Measurements from ENCODE around the gene GOLPH3. TPM values are rescaled to one million over a fixed set of nuclear protein-coding genes. Genes with fewer than 3 reads are reported as not detected.

GOLPH3 gene
- total RNA-seq, 1 donor from 2014 or later = 83.7 TPM

GRCh38 chr5:32115985-32116384 is 58.1 kb downstream of the GOLPH3 start:
- no peak for TF ChIP-seq CTCF (IDR thresholded peaks at IDR 0.05; ENCODE audit: insufficient read depth, low read length, severe bottlenecking)
- Histone ChIP-seq H3K4me3 (ENCODE audit: low read depth, low read length) (no peak overlapping the region), H3K27me3 (ENCODE audit: control insufficient read depth, insufficient read depth, low read length) (no peaks in the 10 kb centered on the region), H3K36me3 (ENCODE audit: control insufficient read depth, insufficient read depth, low read length) (peaks cover 8% of the 10 kb centered on the region)
- DNase-seq (ENCODE audit: low read depth) (no peak), FAIRE-seq (no peak)

DNA sequence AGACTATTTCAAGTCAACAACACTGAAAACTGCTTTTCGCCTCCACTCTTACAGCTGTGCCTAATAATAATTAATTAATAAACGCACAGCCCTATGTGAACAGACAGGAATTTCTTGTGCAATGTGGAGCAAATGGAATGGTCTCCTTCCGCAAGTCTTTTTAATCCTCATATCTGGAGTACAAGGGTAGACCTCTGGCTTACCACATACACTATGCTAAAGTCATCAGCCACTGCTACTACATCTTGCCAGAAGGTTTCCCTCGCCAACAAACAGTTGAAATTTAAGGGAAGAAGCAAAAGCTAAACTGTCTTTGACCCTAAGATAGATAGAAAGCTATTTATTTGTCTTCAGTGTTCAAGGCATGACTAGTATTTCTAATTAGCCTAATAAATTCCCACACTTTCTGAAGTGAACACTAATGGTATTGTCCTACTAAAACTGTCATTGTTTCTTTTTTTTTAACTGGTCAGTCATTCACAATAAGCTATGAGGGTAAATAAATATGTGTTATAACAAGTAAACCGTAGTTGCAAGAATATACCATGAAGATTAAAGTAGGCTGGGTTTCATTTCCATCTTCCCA is 63.9 kb downstream of the GOLPH3 start:
- DNase-seq (ENCODE audit: low read depth) (no peak), FAIRE-seq (no peak)
- no peak overlapping the region for H3K4me3 ChIP-seq (ENCODE audit: low read depth, low read length)
- no peaks in the 10 kb centered on the region for H3K27me3 ChIP-seq (ENCODE audit: control insufficient read depth, insufficient read depth, low read length)
- no peak for TF ChIP-seq CTCF (IDR thresholded peaks at IDR 0.05; ENCODE audit: insufficient read depth, low read length, severe bottlenecking)
- peaks cover 18% of the 10 kb centered on the region for H3K36me3 ChIP-seq (ENCODE audit: control insufficient read depth, insufficient read depth, low read length)

DNA sequence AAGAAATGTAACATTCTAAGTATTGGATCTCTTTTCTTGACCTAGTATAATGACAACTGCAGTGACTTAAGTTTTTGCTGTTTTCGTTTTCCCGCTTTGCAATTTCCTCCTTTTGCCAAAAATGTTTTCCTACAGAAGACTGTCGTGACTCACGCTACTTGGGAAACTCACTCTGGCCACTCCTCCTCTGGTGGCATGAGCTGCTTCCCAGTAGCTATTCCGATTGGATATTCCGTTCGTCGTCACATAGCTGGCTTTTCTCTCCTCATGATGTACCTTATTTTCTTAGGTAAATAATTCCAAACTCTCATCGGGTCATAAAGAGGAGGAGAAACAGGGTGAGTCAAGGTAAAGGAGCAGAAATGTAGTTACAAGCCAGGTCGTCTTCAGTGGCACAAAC is 64.9 kb downstream of the GOLPH3 start:
- TF ChIP-seq CTCF (IDR thresholded peaks at IDR 0.05; ENCODE audit: insufficient read depth, low read length, severe bottlenecking) = no peak
- Histone ChIP-seq H3K36me3 (ENCODE audit: control insufficient read depth, insufficient read depth, low read length) (peaks cover 18% of the 10 kb centered on the region), H3K27me3 (ENCODE audit: control insufficient read depth, insufficient read depth, low read length) (no peaks in the 10 kb centered on the region), H3K4me3 (ENCODE audit: low read depth, low read length) (no peak overlapping the region)
- DNase-seq (ENCODE audit: low read depth) (no peak), FAIRE-seq (no peak)

DNA sequence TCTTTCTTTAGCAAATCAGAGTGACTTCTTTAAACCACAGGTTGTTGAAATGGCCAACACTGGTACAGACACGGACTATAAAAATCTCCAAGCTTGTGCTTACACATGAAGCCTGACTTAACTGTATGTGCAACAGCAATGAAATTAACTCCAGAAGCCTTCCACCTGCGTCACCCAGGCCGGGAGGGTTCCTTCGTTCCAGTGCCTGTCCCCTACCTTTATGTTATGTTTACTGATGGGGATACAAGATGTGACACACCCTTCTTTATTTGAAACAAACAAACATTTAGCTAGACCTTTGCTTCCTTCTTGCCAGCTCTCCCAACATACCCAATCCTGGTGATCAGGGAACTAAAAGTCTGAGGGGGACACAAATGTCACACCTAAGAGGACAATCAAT is 66.0 kb downstream of the GOLPH3 start:
- no peak for TF ChIP-seq CTCF (IDR thresholded peaks at IDR 0.05; ENCODE audit: insufficient read depth, low read length, severe bottlenecking)
- FAIRE-seq = no peak

GRCh38 chr5:32107291-32107690 is 66.8 kb downstream of the GOLPH3 start:
- FAIRE-seq (no peak), DNase-seq (ENCODE audit: low read depth) (no peak)
- TF ChIP-seq CTCF (IDR thresholded peaks at IDR 0.05; ENCODE audit: insufficient read depth, low read length, severe bottlenecking) = no peak
- Histone ChIP-seq H3K36me3 (ENCODE audit: control insufficient read depth, insufficient read depth, low read length) (peaks cover 20% of the 10 kb centered on the region), H3K4me3 (ENCODE audit: low read depth, low read length) (no peak overlapping the region), H3K27me3 (ENCODE audit: control insufficient read depth, insufficient read depth, low read length) (no peaks in the 10 kb centered on the region)

More for the DNA sequence above, 66.0 kb downstream of the GOLPH3 start:
- DNase-seq (ENCODE audit: low read depth) = no peak
- Histone ChIP-seq H3K36me3 (ENCODE audit: control insufficient read depth, insufficient read depth, low read length) (peaks cover 23% of the 10 kb centered on the region), H3K4me3 (ENCODE audit: low read depth, low read length) (no peak overlapping the region), H3K27me3 (ENCODE audit: control insufficient read depth, insufficient read depth, low read length) (no peaks in the 10 kb centered on the region)

GRCh38 chr5:32103521-32103920 is 70.6 kb downstream of the GOLPH3 start:
- H3K4me3 ChIP-seq (ENCODE audit: low read depth, low read length) = no peak overlapping the region
- DNase-seq (ENCODE audit: low read depth) (no peak), FAIRE-seq (no peak)
- TF ChIP-seq CTCF (IDR thresholded peaks at IDR 0.05; ENCODE audit: insufficient read depth, low read length, severe bottlenecking) = no peak
- no peaks in the 10 kb centered on the region for H3K27me3 ChIP-seq (ENCODE audit: control insufficient read depth, insufficient read depth, low read length)
- peaks cover 23% of the 10 kb centered on the region for H3K36me3 ChIP-seq (ENCODE audit: control insufficient read depth, insufficient read depth, low read length)

All from bronchial epithelial cell (primary cell).